D721Med (cell line): Measurements from ENCODE around the gene FBXW5.

Experiments
- DNase-seq: peaks from one replicate; pipeline ENCODE4 v3.0.0; 2011; ENCODE audit warnings: low spot score; ENCODE audit not compliant: insufficient read length
- FAIRE-seq: peaks from 2 replicates; lab custom pipeline; 2011; peaks lifted over from hg19 to GRCh38; lab: Jason Lieb, UNC
- TF ChIP-seq, protein P1 (sequence below): IDR thresholded peaks from 2 replicates; pipeline ENCODE4 v1.5.1; 2012; ENCODE audit warnings: mild to moderate bottlenecking, control low read depth; ENCODE audit not compliant: insufficient read depth; ENCODE audit errors: missing control alignments

FBXW5 gene

GRCh38 chr9:136910197-136910900, 34.2 kb downstream of the FBXW5 start:
- TF ChIP-seq, protein P1, sequence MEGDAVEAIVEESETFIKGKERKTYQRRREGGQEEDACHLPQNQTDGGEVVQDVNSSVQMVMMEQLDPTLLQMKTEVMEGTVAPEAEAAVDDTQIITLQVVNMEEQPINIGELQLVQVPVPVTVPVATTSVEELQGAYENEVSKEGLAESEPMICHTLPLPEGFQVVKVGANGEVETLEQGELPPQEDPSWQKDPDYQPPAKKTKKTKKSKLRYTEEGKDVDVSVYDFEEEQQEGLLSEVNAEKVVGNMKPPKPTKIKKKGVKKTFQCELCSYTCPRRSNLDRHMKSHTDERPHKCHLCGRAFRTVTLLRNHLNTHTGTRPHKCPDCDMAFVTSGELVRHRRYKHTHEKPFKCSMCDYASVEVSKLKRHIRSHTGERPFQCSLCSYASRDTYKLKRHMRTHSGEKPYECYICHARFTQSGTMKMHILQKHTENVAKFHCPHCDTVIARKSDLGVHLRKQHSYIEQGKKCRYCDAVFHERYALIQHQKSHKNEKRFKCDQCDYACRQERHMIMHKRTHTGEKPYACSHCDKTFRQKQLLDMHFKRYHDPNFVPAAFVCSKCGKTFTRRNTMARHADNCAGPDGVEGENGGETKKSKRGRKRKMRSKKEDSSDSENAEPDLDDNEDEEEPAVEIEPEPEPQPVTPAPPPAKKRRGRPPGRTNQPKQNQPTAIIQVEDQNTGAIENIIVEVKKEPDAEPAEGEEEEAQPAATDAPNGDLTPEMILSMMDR = no peak
- DNase-seq (no peak), FAIRE-seq (no peak)

- TF ChIP-seq, protein P1 = no peak
- FAIRE-seq (no peak), DNase-seq (no peak)
Observed at GRCh38 chr9:136907011-136907914, 37.3 kb downstream of the FBXW5 start.

GRCh38 chr9:136906266-136906665, 38.3 kb downstream of the FBXW5 start:
- DNase-seq = no peak
- no peak for FAIRE-seq
- TF ChIP-seq, protein P1 = no peak

DNA sequence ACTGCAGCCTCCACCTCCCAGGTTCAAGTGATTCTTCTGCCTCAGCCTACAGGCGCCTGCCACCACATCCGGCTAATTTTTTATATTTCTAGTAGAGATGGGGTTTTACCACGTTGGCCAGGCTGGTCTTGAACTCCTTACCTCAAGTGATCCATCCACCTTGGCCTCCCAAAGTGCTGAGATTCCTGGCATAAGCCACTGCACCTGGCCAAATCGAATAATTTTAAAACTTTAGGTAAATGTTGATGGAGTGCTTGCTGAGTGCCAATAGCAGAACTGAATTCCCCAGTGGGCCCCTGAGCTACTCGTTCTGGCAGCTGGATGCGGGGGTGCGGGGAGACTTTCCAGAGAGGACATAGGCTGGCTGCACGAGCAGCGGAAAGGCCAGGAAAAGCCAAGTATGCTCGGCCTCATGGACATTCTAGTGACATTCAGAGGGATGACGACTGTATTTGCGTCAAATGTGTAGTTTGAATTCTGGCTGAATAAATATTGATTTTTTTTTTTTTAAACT, 41.4 kb downstream of the FBXW5 start:
- TF ChIP-seq, protein P1 = no peak
- FAIRE-seq (no peak), DNase-seq (no peak)

DNA sequence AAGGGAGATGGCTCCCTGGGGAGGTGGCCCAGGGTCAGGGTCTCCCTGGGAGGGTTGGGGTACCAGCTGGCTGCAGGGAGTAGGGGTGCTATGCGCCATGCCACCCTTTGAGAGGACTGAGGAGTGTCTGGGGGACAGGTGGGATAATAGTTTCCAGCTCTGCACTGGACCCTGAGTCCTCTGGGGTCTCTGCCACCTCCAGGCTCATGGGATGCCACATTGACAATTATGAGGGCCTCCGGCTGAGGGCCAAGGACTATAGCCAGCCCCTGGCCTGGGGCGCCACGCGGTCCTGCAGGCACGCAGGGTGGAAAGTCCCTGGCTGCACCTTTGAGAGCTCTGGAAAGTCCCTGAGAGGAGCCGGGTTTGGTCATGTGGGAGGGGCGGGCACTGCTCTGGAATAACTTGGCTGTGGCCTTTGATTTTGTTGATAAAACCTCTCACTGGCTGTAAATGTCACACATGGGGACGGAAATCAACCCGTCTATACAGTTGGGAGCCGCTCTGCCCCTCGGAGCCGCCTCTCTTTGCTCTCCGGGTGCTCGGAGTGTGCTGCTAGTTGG, 42.2 kb downstream of the FBXW5 start:
- DNase-seq (no peak), FAIRE-seq (no peak)
- TF ChIP-seq, protein P1 = no peak

GRCh38 chr9:136901516-136902258, 42.9 kb downstream of the FBXW5 start:
- TF ChIP-seq, protein P1 = no peak
- DNase-seq (no peak), FAIRE-seq (no peak)
